ENCODE data around the gene FRMD6.

- no peak for TF ChIP-seq YY1 (IDR thresholded peaks at IDR 0.05; ENCODE audit: insufficient read depth, insufficient read length)
- TF ChIP-seq ZNF274 (IDR thresholded peaks at IDR 0.05; ENCODE audit: low read depth, low read length), result no peak
Measured at GRCh38 chr14:51666070-51666469, 14.4 kb downstream of the FRMD6 start.
